NCI-H2196 treated with DMSO at 0.1 percent for 48 hours (cell line): ENCODE measurements around the gene CFAP251.

ENCODE experiments used
- DNase-seq: peaks from one replicate; lab custom pipeline; 2025; ENCODE audit not compliant: unreplicated experiment; lab: John Stamatoyannopoulos, UW

Gene CFAP251

GRCh38 chr12:122051231-122051876 is 133.0 kb downstream of the CFAP251 start:
- DNase-seq: no peak

GRCh38 chr12:122052285-122052684 is 133.9 kb downstream of the CFAP251 start:
- DNase-seq: no peak
